A549 (cell line): ENCODE measurements around the gene ABCC4. TPM values are rescaled to one million over a fixed set of nuclear protein-coding genes. Genes with fewer than 3 reads are reported as not detected.

ENCODE experiments used
- ATAC-seq, 2 experiments: fragments of 200-7000 bp in 1 of 2; fragments of >200 bp in 1 of 2; cut with Nextera tagmentation in 1 of 2; cut with Tn5 transposase in 1 of 2; 3 replicates each; pipeline versions ENCODE4 v1.8.0 to v1.9.1; 2018 to 2020; ENCODE audit warnings: mild to moderate bottlenecking in 1 of 2, moderate library complexity in 1 of 2
- CTCF ChIA-PET: fragments of 300-600 bp; sonication (Branson Sonifier 250); formaldehyde crosslinking; extraction: SDS; loops from one replicate; lab custom pipeline; 2021; ENCODE audit warnings: antibody characterized with exemption, inconsistent platforms; lab: Yijun Ruan, JAX
- POLR2A ChIA-PET: fragments of 350-600 bp; formaldehyde crosslinking; extraction: SDS; loops from one replicate; lab custom pipeline; 2021; ENCODE audit warnings: antibody characterized with exemption, inconsistent platforms; lab: Yijun Ruan, JAX
- DNase-seq, 2 experiments: peaks; one replicate each; pipeline versions ENCODE4 v3.0.0 to v3.0.0-alpha.2; 2011 to 2016; ENCODE audit warnings: low read depth in 1 of 2, low spot score in 1 of 2
- FAIRE-seq: peaks from 2 replicates; lab custom pipeline; 2011; peaks lifted over from hg19 to GRCh38; lab: Jason Lieb, UNC
- H3K27ac ChIP-seq, 2 experiments: fragments of >200 bp; sonication (Bioruptor Twin); formaldehyde crosslinking; 3 replicates each; pipeline ENCODE4 v1.5.1; 2016 to 2017
- H3K4me1 ChIP-seq: fragments of >200 bp; sonication (Bioruptor Twin); formaldehyde crosslinking; 3 replicates; pipeline ENCODE4 v1.6.1; 2016
- H3K4me2 ChIP-seq: fragments of >200 bp; sonication (Bioruptor Twin); formaldehyde crosslinking; 3 replicates; pipeline ENCODE4 v1.6.1; 2016
- H3K4me3 ChIP-seq: fragments of >200 bp; sonication (Bioruptor Twin); formaldehyde crosslinking; 3 replicates; pipeline ENCODE4 v1.5.1; 2016
- H3K9me3 ChIP-seq: fragments of >200 bp; sonication (Bioruptor Twin); formaldehyde crosslinking; 3 replicates; pipeline ENCODE4 v1.6.1; 2016
- BCL3 ChIP-seq: fragments of >200 bp; sonication (Bioruptor Twin); formaldehyde crosslinking; IDR thresholded peaks from 3 replicates; pipeline ENCODE4 v1.6.1; 2016
- CBX2 ChIP-seq: fragments of 200-600 bp; sonication (generic); IDR thresholded peaks from 2 replicates; pipeline ENCODE4 v1.6.1; 2016; ENCODE audit warnings: low read depth, mild to moderate bottlenecking, borderline replicate concordance
- CBX8 ChIP-seq: fragments of 200-600 bp; sonication (generic); IDR thresholded peaks from 2 replicates; pipeline ENCODE4 v1.6.1; 2016
- CEBPB ChIP-seq, 2 experiments: fragments of >200 bp in 1 of 2; sonication (Bioruptor Twin) in 1 of 2; formaldehyde crosslinking in 1 of 2; IDR thresholded peaks; 2 replicates each; pipeline ENCODE4 v1.6.1; 2012 to 2016
- CHD2 ChIP-seq: fragments of 150-350 bp; IDR thresholded peaks from 2 replicates; pipeline ENCODE4 v1.6.1; 2014; ENCODE audit warnings: low read length; ENCODE audit not compliant: partially characterized antibody
- CTCF ChIP-seq: fragments of >200 bp; sonication (Bioruptor Twin); formaldehyde crosslinking; IDR thresholded peaks from 3 replicates; pipeline ENCODE4 v1.5.1; 2016
- EHMT2 ChIP-seq: fragments of 200-600 bp; sonication (generic); IDR thresholded peaks from 2 replicates; pipeline ENCODE4 v1.6.1; 2016; ENCODE audit warnings: antibody characterized with exemption, low read depth, mild to moderate bottlenecking, moderate library complexity
- EP300 ChIP-seq, 2 experiments: fragments of >200 bp; sonication (Bioruptor Twin); formaldehyde crosslinking; IDR thresholded peaks; 2 replicates in 1 of 2; 3 replicates in 1 of 2; pipeline ENCODE4 v1.6.1; 2016 to 2017
- ESRRA ChIP-seq: fragments of 150-350 bp; IDR thresholded peaks from 2 replicates; pipeline ENCODE4 v1.6.1; 2014; ENCODE audit warnings: mild to moderate bottlenecking, low read length, borderline replicate concordance
- HOXB13 ChIP-seq: fragments of 250-450 bp; sonication (Bioruptor Pico); IDR thresholded peaks from 2 replicates; pipeline ENCODE4 v1.5.0; 2020; ENCODE audit warnings: low read depth, mild to moderate bottlenecking, moderate library complexity
- JUN ChIP-seq, 2 experiments: fragments of >200 bp; sonication (Bioruptor Twin); formaldehyde crosslinking; IDR thresholded peaks; 2 replicates in 1 of 2; 3 replicates in 1 of 2; pipeline ENCODE4 v1.6.1; 2016 to 2017
- MAX ChIP-seq: IDR thresholded peaks from 2 replicates; pipeline ENCODE4 v1.6.1; 2012
- MAZ ChIP-seq: fragments of 150-350 bp; IDR thresholded peaks from 2 replicates; pipeline ENCODE4 v1.6.1; 2014; ENCODE audit warnings: antibody characterized with exemption, low read depth, low read length, borderline replicate concordance
- MYC ChIP-seq: IDR thresholded peaks from 2 replicates; pipeline ENCODE4 v1.6.1; 2012; ENCODE audit warnings: mild to moderate bottlenecking, inconsistent platforms, low read length, improper control_type of control experiment, borderline replicate concordance
- NR3C1 ChIP-seq: fragments of >200 bp; sonication (Bioruptor Twin); formaldehyde crosslinking; IDR thresholded peaks from 3 replicates; pipeline ENCODE4 v1.6.1; 2017
- POLR2A ChIP-seq: IDR thresholded peaks from 2 replicates; pipeline ENCODE4 v1.6.1; 2012; ENCODE audit warnings: mild to moderate bottlenecking, low read length
- POLR2AphosphoS2 ChIP-seq: conservative IDR thresholded peaks from 2 replicates; pipeline ENCODE4 v1.6.1; 2012; ENCODE audit warnings: low read length, improper control_type of control experiment, inconsistent platforms
- RCOR1 ChIP-seq: fragments of 150-350 bp; IDR thresholded peaks from 2 replicates; pipeline ENCODE4 v1.6.1; 2014; ENCODE audit warnings: antibody characterized with exemption, low read length, low read depth
- SMC3 ChIP-seq: fragments of >200 bp; sonication (Bioruptor Twin); formaldehyde crosslinking; IDR thresholded peaks from 3 replicates; pipeline ENCODE4 v1.6.1; 2018; ENCODE audit warnings: inconsistent platforms
- TFCP2L1 ChIP-seq: fragments of 250-450 bp; sonication (Bioruptor Pico); IDR thresholded peaks from 2 replicates; pipeline ENCODE4 v1.5.0; 2021; ENCODE audit warnings: mild to moderate bottlenecking
- WGBS: methylation state at CpG from one replicate; pipeline ENCODE4 v1.1.6; 2017; ENCODE audit errors: missing lambda C conversion rate; 5-methylcytosine and 5-hydroxymethylcytosine counted together
- polyA plus RNA-seq, 4 experiments: library from polyadenylated mRNA; depleted of rRNA in 3 of 4; stranded (reverse); fragments of >200 nt; fragmentation: RNase III in 1 of 4; extraction: RNeasy Plus Mini Kit Qiagen cat#74134 plus additional on column Dnase treatment in 1 of 4; gene quantifications; 2 replicates in 3 of 4; 3 replicates in 1 of 4; pipeline ENCODE4 v1.2.3, GENCODE V29; 2011 to 2017

Gene ABCC4
- polyA plus RNA-seq, 2 of the 4 experiments (the other 2 are of a cell fraction): 23.5 to 56.2 TPM

- Histone ChIP-seq H3K4me3 (no peak overlapping the region), H3K9me3 (no peaks in the 10 kb centered on the region), H3K27ac (peak overlapping the region in 1 of 2 experiments; percentile 57; a peak in 2 of 6 replicates), H3K4me2 (no peak overlapping the region), H3K4me1 (peaks cover 15% of the 10 kb centered on the region; the same call in 2 of the 3 replicates)
- FAIRE-seq: no peak
- WGBS: 86% methylated on average over 8 of the region's 10 CpGs
- ChIA-PET CTCF (interaction anchor here (2.1 kb wide), 1 partner anchor 52 kb away, joined by 8 read pairs; no protein-coding TSS in a partner anchor), POLR2A (interaction anchor here (0.6 kb wide), 1 partner anchor 50 kb away, joined by 3 read pairs; no protein-coding TSS in a partner anchor)
- DNase-seq: no peak
- no peak for TF ChIP-seq NR3C1
- TF ChIP-seq HOXB13: no peak
- TF ChIP-seq CBX8: no peak
- TF ChIP-seq MAX: no peak
- no peak for TF ChIP-seq RCOR1
- TF ChIP-seq SMC3: no peak
- TF ChIP-seq MYC: no peak
- TF ChIP-seq CHD2: no peak
- TF ChIP-seq POLR2A: no peak
- no peak for TF ChIP-seq JUN (IDR thresholded peaks at IDR 0.05)
- TF ChIP-seq CBX2: no peak
- TF ChIP-seq CEBPB (IDR thresholded peaks at IDR 0.05): no peak
- TF ChIP-seq MAZ: no peak
- no peak for TF ChIP-seq TFCP2L1 (CRISPR knock-in tag)
- ATAC-seq: no peak
These were observed 54.8 kb downstream of the ABCC4 start for GRCh38 chr13:95246292-95247082.

GRCh38 chr13:95245071-95245470, 56.2 kb downstream of the ABCC4 start:
- WGBS: 92% methylated on average over 2 of the region's 2 CpGs

More at GRCh38 chr13:95245071-95245470, 56.2 kb downstream of the ABCC4 start:
- Histone ChIP-seq H3K4me1 (peaks cover 9% of the 10 kb centered on the region; the same call in 2 of the 3 replicates), H3K9me3 (no peaks in the 10 kb centered on the region), H3K4me3 (no peak overlapping the region)
- ATAC-seq: no peak
- no peak for FAIRE-seq
- ChIA-PET CTCF (interaction anchor here (1.0 kb wide), 1 partner anchor 159 kb away, joined by 3 read pairs; no protein-coding TSS in a partner anchor), POLR2A (no interaction called here)
- no peak for DNase-seq
- TF ChIP-seq EP300 (IDR thresholded peaks at IDR 0.05) (no peak), CTCF (no peak), EHMT2 (no peak), POLR2A (no peak), ESRRA (no peak), BCL3 (no peak), POLR2AphosphoS2 (no peak)
- TF ChIP-seq, all 56 proteins: peak for 0
- H3K27ac ChIP-seq: no peak overlapping the region; a peak in 1 of 6 replicates
- no peak overlapping the region for H3K4me2 ChIP-seq
